A204.1 (cell line): ENCODE results near the gene CATSPER4.

Experiments
- FAIRE-seq: peaks from 2 replicates; lab custom pipeline; 2012; peaks lifted over from hg19 to GRCh38; lab: Jason Lieb, UNC

Gene CATSPER4

GRCh38 chr1:26190373-26190987 is at the start of gene CATSPER4:
TSS of gene CATSPER4 (plus strand) at chr1:26190602. CDS start at chr1:26190628, 26 bp downstream.
- FAIRE-seq: no peak

GRCh38 chr1:26142159-26142558 is 48.2 kb upstream of the CATSPER4 start:
- no peak for FAIRE-seq

DNA sequence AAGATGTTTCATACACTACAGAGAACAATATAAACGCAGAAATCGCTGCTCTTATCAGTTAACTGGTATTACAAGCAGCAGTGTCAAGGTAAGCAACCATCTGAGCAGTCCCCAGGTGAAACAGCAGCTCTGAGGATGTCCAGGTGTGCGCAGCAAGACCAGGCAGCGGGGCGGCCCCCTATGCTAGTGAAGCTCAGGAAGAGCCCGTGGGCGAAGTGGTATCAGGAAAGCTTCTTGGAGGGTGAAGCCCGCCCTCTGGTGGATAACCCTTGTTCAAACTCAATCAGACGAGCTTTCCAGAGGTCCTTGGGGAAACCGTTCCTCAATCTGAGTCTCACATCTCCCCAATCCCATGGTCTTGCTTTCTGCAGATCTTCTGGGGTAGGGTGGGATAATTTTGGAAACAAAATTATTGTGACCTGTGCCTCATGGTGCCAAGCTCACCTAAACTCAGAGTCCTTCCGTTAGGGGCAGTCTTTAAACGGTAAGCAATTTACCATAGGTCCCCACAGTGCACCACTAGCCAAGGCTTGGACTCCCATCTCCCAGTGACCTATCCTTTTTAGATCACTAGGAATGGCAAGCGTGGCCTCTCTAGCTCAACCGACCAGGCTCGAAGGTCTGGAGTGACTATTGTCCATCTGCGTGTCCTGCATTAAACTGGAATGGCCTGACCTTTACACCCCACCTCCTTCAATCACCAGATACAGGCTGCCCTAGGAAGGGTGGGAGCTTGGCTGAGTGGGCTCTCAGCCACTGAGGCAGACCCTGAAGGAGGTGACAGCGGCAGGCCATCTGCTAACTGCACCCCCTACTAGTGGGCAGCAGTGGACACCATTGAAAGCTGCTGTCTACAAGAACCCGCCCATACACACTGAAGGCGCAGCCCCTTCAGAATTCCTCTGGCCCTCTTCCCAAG is 45.1 kb upstream of the CATSPER4 start:
- FAIRE-seq: peak; percentile 19

GRCh38 chr1:26145960-26146294 is 44.5 kb upstream of the CATSPER4 start:
- FAIRE-seq: no peak

DNA sequence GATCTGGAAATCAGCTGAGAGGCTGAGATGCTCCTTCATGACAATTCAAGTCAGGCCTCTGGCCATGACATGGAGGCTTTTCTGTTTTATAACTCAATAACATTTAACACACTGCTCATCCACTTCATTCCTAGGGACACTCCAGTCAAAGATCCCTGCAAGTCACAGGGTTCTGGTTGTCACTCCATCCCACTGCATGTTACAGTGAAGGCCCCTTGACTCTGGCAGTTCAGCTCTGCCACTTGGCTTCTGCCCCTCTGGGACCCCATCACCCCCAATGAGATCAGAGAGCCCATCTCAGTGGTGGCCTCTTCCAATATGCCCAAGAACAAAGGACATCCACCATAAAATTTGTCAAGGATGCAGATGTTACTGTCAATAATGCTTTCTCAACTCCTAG is 41.5 kb upstream of the CATSPER4 start:
- FAIRE-seq: no peak

DNA sequence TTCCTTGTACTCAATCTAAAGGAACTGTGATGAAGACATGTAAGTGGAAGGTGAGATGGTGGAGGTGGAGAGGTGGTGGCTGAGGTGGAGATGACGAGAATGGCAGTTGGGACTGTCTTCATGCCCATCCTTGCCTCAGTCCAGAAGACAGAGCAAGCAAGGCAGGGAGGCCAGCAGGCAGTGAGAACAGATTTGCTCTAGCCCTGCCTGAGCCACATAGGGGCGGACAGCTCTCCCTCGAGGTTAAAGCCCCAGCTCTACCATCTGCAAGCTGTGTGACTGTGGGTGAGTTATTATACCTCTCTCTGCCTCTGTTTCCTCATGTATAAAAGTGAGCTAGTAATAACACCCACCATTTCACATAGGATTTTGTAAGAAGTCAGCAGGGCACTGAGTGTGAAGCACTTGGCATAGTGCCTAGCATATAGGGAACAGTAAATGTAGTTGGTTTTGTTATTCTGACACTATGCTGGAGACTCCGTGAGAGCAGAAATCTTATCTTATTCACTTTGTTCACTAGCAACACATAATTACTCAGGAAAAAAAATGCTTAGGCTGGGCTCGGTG is 36.4 kb upstream of the CATSPER4 start:
- FAIRE-seq: no peak

DNA sequence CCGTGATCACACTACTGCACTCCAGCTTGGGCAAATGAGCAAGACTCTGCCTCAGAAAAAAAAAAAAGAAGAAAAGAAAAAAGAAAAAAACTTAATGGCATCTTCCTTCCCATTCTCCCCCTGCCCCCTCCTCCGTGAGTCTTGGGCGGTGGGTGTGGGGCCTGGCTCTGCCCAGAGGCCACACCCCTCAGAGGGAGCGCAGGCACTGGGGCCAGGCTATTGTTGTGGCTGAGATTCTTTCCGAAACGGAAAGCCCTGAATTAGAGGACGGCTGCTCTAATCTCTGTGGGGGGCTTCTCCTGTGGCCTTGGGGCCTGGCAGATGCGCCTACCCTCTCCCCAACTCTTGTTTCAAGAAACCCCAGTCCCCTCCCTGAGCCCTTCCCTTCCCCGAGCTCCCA is 35.7 kb upstream of the CATSPER4 start:
- no peak for FAIRE-seq

DNA sequence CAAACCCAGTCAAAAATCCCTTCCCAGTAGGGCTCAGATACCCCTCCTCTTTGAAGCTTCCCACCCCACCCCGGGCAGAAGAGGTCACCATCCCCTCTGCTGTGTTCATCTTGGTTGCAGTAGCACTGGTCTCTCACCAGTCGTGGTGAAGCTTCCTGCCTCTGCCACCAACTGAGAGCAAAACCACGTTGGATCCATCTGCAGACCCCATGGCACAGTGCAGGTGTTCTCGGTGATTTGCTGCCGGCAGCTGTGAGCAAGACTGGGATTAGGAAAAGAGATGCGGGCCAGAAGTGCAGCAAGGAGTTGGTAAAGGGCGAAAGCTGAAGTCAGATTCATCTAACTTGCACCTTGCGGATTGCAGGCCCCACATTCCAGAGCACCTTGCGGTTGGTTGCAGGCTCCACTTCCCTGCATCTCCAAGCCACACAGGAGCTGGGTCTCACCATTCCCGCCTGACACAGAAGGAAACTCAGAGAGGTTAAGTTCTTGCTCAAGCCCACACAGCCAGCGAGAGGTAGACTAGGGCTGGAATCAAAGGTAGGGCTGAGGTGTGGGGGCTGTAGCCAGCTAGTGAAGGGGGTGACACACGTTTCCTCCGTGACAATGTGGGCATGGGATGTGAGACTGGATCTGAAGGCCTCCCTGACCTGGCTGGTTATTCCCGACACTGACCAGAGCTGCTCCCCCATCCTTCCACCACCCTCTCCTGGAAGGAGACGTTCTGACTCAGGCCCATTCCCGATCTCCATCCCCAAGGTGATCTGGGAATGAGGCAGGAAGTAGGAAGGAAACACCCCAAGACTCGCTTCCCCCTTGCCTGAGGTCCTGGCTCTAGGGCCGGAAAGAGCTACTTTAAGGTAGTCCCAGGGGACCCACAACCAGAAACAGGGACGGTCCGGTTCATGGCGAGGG is 34.8 kb upstream of the CATSPER4 start:
- FAIRE-seq: no peak

DNA sequence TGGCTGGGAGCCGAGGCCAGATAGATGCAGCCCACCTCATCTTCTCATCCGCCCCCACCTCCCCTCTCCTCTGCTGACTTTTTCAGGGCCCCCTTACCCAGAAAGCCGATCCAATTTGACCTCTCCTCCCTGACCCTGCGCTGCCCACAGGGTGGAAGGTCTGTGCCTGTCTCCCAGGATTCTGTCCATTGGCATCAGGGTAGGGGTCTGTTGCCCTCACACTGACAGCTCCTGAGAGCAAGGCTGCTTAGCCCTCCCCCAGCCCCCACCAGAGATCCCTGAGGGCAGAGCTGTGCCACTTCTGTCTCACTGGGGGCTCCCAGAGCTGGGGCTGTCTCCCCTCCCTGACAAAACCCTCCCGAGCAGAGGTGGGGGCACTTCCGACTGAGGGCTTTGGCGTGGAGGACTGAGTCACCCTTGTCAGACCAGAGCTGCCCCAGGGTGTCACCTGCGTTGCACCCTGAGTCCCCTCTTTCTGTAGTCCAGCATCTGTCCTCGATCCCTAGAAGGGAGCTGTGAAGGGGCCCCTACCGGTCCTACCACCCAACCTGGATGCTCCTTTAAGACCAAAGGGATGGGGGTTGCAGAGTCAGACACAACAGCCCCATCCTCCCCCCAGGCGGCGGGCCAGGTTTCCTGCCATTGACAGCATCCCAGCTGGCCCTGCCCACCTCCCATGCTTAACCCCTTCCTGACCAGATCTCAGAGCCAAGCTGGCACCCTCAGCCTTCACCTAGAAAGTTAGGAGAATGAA is 33.9 kb upstream of the CATSPER4 start:
- FAIRE-seq: no peak

GRCh38 chr1:26158271-26158907 is 32.0 kb upstream of the CATSPER4 start:
- FAIRE-seq: no peak

- FAIRE-seq: no peak
These were observed 31.3 kb upstream of the CATSPER4 start, which contains the start of gene FAM110D for GRCh38 chr1:26158908-26159742. TSS of gene FAM110D (plus strand) at chr1:26159079. CDS start at chr1:26161292, 2,213 bp downstream.

DNA sequence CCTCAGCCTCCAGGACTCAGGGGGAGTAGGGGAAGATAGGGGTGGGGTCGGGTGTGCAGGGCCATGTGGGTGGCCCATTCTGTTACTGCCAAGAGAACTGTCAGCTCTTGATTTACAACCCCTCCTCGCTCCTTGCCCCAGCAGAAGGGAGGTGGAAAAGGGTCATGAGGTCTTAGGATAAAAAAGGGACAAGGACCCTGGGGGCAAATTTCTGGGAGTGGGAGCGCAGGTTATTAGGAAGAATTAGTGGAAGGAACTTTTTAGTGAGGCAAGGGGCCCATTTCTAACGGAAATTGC is 30.7 kb upstream of the CATSPER4 start:
- no peak for FAIRE-seq

DNA sequence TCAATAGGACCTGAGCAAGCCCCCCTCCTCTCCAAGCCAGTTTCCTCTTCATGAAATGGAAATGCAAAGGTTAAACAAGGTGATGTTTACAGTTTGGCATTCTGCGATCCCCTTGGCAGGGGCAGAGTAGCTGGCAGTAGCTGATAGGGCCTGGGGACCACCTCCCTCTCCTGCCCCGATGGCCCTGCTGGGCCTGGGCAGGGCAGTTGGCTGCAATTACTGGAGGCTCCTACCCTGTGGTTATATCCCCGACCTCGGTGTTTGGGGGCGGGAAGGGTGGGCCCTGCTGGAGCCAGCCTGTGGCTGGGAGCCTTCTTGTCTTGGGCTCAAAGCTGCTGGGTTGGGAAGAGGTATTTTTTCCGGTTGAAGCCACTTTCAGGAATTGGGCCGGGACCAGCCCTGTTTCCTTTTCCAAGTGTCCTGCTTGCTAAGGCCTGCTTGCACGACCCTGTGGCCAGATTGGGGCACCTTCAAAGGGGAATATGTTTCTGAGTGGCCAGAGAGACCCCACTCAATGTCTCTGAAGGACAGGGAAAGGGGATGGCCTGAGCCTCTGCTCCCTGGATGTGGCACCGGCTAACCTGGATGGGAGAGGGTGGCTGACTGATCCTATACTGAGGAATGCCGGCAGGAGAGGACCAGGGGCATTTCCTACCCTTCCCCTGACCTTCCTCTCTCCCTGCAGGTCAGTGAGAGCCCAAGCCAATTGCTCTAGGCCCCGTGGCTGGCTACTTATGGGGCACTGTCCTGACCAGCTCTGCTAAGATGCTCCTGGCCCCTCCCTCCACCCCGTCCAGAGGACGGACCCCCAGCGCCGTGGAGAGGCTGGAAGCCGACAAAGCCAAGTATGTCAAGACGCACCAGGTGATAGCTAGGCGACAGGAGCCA is 29.6 kb upstream of the CATSPER4 start:
- no peak for FAIRE-seq

- FAIRE-seq: no peak
These were observed 28.8 kb upstream of the CATSPER4 start for GRCh38 chr1:26161415-26162219.

- no peak for FAIRE-seq
These were observed 28.1 kb upstream of the CATSPER4 start for GRCh38 chr1:26162220-26162709.

GRCh38 chr1:26163684-26164035 is 26.7 kb upstream of the CATSPER4 start:
- FAIRE-seq: no peak

- no peak for FAIRE-seq
These were observed 26.2 kb upstream of the CATSPER4 start for GRCh38 chr1:26164036-26164860.
